Hepatic stellate cell (primary cell): ENCODE data around the gene NOXA1.
A peak's percentile ranks its signal among the peaks of the same experiment; 100 is the strongest.
"Not testable (repeated sequence)": the region's sequence is repeated elsewhere in the genome, so short reads cannot be mapped to it uniquely, and the experiment has no call there.

Experiments used
- DNase-seq: peaks from one replicate; pipeline ENCODE4 v3.0.0; 2011; ENCODE audit warnings: low spot score

The NOXA1 gene

DNA sequence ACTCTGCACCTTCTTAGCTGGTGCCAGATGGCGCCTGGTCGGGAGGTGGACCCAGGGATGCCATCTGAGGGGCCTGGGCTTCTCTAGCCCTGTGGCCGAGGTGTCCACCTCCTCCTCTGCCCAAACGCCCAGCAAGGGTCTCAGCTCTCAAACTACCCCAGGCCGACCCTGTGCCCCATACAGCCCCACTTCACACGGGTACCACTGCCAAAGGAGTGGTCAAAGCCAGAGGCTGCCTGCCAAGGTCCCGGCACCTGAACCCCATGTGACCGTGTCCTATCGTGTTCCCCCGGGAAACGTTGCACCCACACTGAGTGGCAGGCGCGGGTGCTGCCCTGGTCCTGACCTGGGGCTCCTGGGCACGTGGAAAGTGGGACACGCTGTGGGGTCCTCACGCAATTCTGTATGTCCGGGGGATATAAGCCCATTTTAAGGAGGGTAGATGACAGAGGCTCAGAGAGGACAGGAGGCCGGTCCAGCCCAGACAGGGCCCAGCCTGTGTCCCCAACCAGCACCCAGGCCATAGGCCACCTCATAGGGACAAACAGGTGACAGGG, 16.0 kb downstream of the NOXA1 start:
- no peak for DNase-seq

DNA sequence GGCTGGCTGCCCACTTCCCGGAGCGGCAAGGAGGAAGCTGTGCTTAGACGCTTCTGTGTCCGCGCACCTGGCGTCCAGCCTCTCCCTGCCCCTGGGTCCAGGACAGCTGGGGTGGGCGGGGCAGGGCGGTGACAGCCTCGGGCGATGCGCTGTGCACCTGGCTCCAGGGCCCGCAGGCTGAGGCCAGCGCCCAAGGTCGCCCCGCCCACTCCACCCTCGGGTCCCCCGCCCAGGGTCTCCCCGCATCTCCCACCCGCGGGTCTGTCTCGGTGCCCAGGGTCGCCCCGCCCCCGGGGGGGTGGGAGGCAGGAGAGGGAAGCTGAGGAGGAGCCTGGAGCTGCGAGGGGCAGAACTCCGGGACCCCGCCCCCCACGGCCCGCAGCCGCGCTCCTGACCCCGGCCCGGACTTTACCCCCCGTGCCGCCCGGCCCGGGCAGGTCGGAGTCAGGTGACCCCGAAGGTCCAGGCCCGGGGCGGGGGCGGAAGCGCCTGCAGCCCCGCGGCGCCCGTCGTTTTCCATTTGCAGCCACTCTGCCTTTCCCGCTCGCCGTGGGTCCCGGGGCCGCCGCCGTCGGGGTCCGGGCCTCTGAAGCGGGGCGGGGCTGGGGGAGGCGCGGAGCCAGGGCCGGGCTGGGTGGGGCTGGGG, 18.2 kb downstream of the NOXA1 start, which contains the start of gene ENTPD8:
ENTPD8 (minus strand) TSS at position 69 of the 646 bp plus-strand sequence. CDS start 3,072 bp downstream, outside the sequence.
- no peak for DNase-seq

DNA sequence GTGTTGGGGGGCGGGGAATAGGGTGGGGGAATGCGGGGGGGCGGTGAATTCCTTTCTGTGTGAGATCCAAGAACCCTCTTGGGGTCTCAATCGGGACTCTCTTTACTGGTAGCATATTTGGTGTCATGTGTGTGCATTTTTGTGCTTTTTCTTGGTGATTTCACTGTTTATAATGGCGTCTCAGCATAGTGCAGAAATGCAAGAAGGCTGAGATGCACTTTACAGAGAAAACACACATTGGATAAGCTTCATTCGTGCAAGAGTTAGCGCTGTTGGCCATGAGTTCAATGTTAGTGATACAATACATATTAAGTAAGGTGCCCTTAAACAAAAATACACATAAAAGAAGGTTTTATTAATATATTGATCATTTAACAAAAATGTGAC, 18.7 kb downstream of the NOXA1 start:
- no peak for DNase-seq

GRCh38 chr9:137444106-137444790, 21.1 kb downstream of the NOXA1 start:
- no peak for DNase-seq

GRCh38 chr9:137445275-137445807, 22.1 kb downstream of the NOXA1 start:
- peak; percentile 88 for DNase-seq

DNA sequence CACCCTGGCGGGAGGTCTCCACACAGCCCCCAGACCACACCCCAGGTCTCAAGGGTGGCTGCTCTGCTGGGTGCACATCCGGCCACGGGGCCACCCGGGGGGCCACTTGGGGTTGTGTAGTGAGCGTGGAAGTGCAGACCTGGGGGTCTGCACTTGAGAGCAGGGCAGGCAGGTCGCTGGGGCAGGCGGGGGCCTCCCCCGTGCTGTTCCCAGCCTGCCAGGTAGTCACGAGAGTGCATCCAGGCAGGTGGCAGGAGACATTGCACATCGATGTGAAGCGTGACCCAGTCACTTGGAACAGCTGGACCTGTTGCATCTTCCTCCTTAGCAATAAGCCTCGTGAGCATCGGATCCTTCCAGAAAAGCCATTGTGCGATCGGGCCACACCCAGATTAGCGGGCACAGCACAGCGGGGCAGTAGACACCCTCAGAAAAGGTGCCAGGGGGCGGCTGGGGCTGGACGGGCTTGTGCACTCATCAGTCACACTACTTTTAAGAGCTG, 22.8 kb downstream of the NOXA1 start:
- DNase-seq = no peak

DNA sequence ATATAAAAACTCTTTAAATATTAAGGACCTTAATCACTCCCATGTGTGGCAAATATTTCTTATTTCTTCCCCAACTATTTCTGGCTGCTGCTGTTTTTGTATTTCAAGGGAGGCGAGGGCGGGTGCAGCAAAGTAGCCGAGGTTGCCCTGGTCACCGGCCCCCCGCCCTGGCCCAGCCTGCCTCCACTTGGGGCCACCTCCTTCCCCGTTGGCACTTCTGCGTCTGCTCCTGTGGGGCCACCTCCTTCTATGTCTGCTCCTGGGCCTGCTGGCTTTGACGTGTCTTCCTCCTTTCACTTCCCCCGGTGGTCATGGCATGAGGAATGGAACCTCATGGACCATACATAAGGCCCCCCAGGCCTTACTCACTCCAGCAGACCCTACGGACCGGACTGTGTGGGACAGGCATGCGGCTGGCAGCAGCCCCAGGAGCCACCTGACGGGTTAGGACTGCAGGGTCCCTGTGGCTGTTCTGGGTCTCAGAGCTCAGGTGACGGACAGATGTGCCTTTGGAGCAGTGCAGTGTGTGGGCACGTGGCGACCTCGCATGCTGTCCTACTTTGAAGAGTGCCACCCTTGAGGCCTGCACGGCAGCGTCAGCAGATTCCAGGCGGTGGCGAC, 23.8 kb downstream of the NOXA1 start:
- no peak for DNase-seq

DNA sequence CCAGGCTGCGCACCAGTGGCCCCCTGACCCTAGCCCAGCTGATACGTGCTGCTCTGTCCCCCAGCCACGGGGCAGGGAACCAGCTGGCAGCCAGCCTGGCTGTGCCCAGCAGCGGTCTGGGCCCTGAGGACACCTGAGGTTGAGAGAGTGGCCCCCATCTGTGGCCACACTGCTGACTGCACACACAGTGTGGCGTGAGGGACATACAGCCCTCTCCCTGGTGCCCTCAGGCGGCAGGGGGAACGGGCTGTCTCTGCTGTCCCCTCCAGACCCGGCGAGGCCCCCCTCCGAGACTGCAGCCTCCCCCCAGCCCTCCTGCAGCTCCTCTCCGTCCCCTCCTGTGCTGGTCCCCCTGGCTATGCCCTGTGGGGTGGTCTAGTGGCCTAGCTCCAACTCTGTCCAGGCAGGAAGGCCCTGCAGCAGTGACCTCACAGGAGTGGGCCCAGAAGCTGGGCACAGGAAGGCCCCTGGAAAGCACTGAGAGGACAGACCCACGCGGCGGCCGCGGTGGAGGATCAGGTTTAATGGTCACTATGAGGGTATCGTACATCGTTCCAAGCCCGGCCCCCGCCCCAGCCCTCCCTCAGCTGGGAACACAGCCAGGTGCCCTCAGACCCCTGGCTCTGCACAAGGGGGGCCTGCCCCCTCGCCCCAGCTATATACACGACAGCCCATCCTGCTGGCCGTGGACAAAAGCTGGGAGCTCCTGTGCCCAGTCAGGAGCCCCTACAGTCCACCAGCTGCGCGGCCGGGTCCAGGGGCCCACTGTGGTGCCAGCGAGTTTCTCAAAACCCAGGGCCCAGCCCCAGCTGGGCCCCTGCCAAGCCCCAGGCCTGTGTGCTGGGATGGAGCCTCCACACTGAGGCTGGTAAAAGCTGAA, 24.8 kb downstream of the NOXA1 start:
- no peak for DNase-seq

DNA sequence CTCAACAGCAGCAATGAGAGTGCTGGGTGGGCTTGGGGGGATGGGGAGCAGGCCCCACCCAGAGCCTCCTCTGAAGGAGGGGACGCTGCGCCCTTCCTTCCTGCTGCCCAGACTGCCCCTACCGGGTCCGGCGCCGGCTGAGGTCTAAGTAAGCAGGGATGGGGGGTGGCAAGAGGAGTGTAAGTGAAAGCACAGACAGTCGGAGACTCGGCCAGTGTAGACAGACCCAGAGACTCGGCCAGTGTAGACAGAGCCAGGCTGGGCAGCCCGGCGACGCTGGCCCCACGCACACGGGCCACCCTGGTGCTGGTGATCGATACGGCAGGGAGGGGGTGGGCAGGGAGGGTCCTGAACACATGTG, 25.4 kb downstream of the NOXA1 start:
- DNase-seq = no peak

GRCh38 chr9:137449081-137449844, 26.1 kb downstream of the NOXA1 start:
- no peak for DNase-seq

DNA sequence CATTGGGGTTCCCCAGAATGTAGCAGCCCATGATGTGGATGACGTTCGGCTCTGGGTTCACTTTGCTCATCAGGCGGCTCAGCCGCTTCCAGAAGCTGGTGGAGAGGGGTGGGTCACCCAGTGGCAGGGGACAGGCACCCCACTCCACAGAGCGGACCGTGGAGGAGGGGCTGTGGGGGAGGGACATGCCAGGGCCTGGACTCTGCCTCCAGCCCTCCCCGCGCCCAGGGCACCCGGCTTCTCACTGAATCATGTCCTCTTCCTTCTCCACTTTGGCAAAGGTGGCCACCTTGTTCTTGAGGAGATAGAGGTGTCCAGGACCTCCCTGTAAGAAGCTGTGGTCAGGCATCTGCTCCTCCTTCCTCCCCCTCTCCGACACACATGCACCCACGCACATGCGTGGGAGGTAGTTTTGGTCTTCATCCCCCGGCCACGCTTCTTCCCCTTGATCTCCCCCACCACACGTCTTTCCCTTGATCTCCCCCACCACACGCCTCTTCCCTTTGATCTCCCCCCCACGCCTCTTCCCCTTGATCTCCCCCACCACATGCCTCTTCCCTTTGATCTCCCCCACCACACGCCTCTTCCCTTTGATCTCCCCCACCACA, 26.8 kb downstream of the NOXA1 start:
- DNase-seq = no peak

DNA sequence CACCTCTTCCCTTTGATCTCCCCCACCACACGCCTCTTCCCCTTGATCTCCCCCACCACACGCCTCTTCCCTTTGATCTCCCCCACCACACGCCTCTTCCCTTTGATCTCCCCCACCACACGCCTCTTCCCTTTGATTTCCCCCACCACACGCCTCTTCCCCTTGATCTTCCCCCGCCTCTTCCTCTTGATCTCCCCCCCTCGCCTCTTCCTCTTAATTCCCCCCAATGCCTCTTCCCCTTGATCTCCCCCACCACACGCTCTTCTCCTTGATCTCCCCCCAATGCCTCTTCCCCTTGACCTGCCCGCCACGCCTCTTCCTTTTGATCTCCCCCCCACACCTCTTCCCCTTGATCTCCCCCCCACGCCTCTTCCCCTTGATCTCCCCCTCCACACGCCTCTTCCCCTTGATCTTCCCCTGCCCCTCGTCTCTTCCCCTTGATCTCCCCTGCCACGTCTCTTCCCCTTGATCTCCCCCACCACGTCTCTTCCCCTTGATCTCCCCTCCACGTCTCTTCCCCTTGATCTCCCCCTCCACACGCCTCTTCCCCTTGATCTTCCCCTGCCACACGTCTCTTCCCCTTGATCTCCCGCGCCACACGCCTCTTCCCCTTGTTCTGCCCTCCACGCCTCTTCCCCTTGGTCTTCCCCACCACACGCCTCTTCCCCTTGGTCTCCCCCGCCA, 27.5 kb downstream of the NOXA1 start:
- DNase-seq = not testable (repeated sequence)

GRCh38 chr9:137451264-137452005, 28.2 kb downstream of the NOXA1 start:
- DNase-seq = not testable (repeated sequence)

GRCh38 chr9:137452006-137452760, 29.0 kb downstream of the NOXA1 start:
- DNase-seq = no peak

GRCh38 chr9:137452761-137453642, 29.8 kb downstream of the NOXA1 start:
- DNase-seq = no peak

DNA sequence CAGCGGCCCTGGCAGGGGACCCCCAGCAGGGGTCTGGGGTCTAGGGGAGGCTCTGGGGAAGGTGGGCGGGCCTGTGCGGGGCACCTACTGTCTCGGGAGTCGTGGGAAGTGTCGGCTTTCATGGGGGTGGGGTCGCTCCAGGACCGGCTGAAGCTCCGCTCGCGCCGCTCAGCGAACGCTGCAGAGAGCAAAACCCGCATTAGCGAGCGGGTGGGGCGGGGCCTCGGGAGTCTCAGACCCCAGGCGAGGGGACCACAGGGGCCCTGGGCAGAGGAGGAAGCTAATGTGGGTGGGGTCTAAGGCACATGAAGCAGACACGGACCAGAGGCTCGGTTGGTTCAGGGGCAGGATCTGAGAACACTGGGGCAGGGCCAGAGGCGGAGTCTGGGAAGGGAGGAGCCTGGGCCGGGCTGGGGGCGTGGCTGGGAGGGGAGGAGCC, 30.5 kb downstream of the NOXA1 start:
- peak; percentile 66 for DNase-seq

DNA sequence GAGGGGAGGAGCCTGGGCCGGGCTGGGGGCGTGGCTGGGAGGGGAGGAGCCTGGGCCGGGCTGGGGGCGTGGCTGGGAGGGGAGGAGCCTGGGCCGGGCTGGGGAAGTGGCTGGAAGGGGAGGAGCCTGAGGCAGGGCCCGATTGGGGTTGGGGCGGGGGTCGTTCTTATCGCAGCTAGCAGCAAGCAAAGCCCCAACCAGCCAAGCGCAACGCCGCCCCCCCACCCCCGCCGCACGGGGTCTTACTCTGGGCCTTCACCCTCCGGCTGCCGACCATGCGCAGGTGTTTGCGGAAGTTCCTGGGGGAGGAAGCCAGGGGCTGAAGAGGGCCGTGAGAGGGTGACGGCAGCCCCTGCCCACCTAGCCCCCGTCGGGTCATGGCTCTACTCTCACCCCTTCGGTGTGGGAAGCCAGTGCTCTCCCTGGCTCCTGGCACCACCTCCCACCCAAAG, 31.0 kb downstream of the NOXA1 start:
- DNase-seq = no peak
